Inflammatory macrophage treated with lipopolysaccharide for 1 hour (primary cell): ENCODE results near the gene BEST4.
A peak's percentile ranks its signal among the peaks of the same experiment; 100 is the strongest.
"Not testable (repeated sequence)": the region's sequence is repeated elsewhere in the genome, so short reads cannot be mapped to it uniquely, and the experiment has no call there.

Experiments used
- DNase-seq, 2 donors: peaks; one replicate each; pipeline ENCODE4 v3.0.0-alpha.2; 2020 to 2022

Gene BEST4

GRCh38 chr1:44801491-44802305 lies 13.7 kb upstream of the BEST4 start:
- peak; percentile 78 to 84 for DNase-seq

- DNase-seq: peak; percentile 96 to 99
Observed at GRCh38 chr1:44799770-44800584, 12.0 kb upstream of the BEST4 start, which contains the start of gene PLK3. Gene PLK3, plus strand, starts transcription at chr1:44800377. Its CDS starts 87 bp downstream, at chr1:44800464.

GRCh38 chr1:44798481-44799365 lies 10.8 kb upstream of the BEST4 start:
- no peak for DNase-seq

GRCh38 chr1:44797886-44798285 lies 9.9 kb upstream of the BEST4 start:
- not testable (repeated sequence) for DNase-seq

- no peak for DNase-seq
Observed at GRCh38 chr1:44792736-44793502, 4.9 kb upstream of the BEST4 start.

GRCh38 chr1:44790968-44791801 lies 3.2 kb upstream of the BEST4 start:
- DNase-seq: no peak

- DNase-seq: no peak
Observed at GRCh38 chr1:44787506-44787905, 464 bp downstream of the BEST4 start.

- DNase-seq: no peak
Observed at GRCh38 chr1:44786841-44787426, 1.0 kb downstream of the BEST4 start.

- peak in 1 of 2 donors; percentile 73 for DNase-seq
Observed at GRCh38 chr1:44786138-44786840, 1.7 kb downstream of the BEST4 start.

- DNase-seq: no peak
Observed at GRCh38 chr1:44785501-44786137, 2.4 kb downstream of the BEST4 start.

GRCh38 chr1:44785029-44785380 lies 3.0 kb downstream of the BEST4 start:
- DNase-seq: no peak

- DNase-seq: no peak
Observed at GRCh38 chr1:44784094-44785028, 3.6 kb downstream of the BEST4 start.

- DNase-seq: no peak
Observed at GRCh38 chr1:44783697-44784093, 4.3 kb downstream of the BEST4 start.

GRCh38 chr1:44780583-44781121 lies 7.3 kb downstream of the BEST4 start:
- DNase-seq: no peak

GRCh38 chr1:44778705-44779576 lies 9.0 kb downstream of the BEST4 start:
- DNase-seq: no peak

GRCh38 chr1:44777969-44778635 lies 9.9 kb downstream of the BEST4 start:
- DNase-seq: peak; percentile 49 to 65

GRCh38 chr1:44777547-44777946 lies 10.4 kb downstream of the BEST4 start:
- DNase-seq: no peak
